Sigmoid colon (tissue), 7 donors: ENCODE results near the gene SIPA1L3. TPM values are rescaled to one million over a fixed set of nuclear protein-coding genes. Genes with fewer than 3 reads are reported as not detected.

Experiments
- DNase-seq: peaks from one replicate; pipeline ENCODE4 v3.0.0-alpha.2; 2019
- H3K27ac ChIP-seq, 4 donors: fragments of 200-600 bp; sonication (generic); one replicate each; pipeline ENCODE4 v1.5.1; 2016 to 2019; ENCODE audit warnings: mild to moderate bottlenecking in 1 of 4
- H3K27me3 ChIP-seq, 3 donors: fragments of 200-600 bp; sonication (generic); one replicate each; pipeline ENCODE4 v1.5.1; 2019; ENCODE audit warnings: mild to moderate bottlenecking in 1 of 3
- H3K36me3 ChIP-seq, 4 donors: fragments of 200-600 bp; sonication (generic); one replicate each; pipeline ENCODE4 v1.5.1; 2016 to 2019
- H3K4me1 ChIP-seq, 4 donors: fragments of 200-600 bp; sonication (generic); one replicate each; pipeline ENCODE4 v1.5.1; 2017 to 2019
- H3K4me3 ChIP-seq, 4 donors: fragments of 200-600 bp; sonication (generic); one replicate each; pipeline ENCODE4 v1.5.1; 2017 to 2019; ENCODE audit warnings: mild to moderate bottlenecking in 2 of 4, moderate library complexity in 1 of 4
- H3K9me3 ChIP-seq, 4 donors: fragments of 200-600 bp in 3 of 4; sonication (generic) in 3 of 4; one replicate each; pipeline versions ENCODE4 v1.5.1 to v1.6.1; 2013 to 2019
- CTCF ChIP-seq, 4 experiments: fragments of 450-650 bp in 3 of 4; fragments of 200-600 bp in 1 of 4; IDR thresholded peaks; one replicate each; pipeline ENCODE4 v1.5.1; 2016 to 2019; ENCODE audit warnings: antibody characterized with exemption in 4 of 4, mild to moderate bottlenecking in 3 of 4, moderate library complexity in 2 of 4
- EP300 ChIP-seq, 4 donors: sonication (generic); formaldehyde crosslinking; IDR thresholded peaks; one replicate each; pipeline ENCODE4 v1.6.1; 2017; ENCODE audit warnings: antibody characterized with exemption in 4 of 4
- POLR2A ChIP-seq, 2 donors: fragments of 450-650 bp; IDR thresholded peaks; one replicate each; pipeline ENCODE4 v1.6.1; 2016; ENCODE audit warnings: antibody characterized with exemption in 2 of 2, mild to moderate bottlenecking in 2 of 2, moderate library complexity in 2 of 2
- POLR2AphosphoS5 ChIP-seq, 4 donors: sonication (generic); formaldehyde crosslinking; IDR thresholded peaks; one replicate each; pipeline ENCODE4 v1.6.1; 2017; ENCODE audit warnings: antibody characterized with exemption in 4 of 4
- WGBS, 2 donors: extraction: QIAGEN DNeasy Blood & Tissue Kit; methylation state at CpG; one replicate each; pipeline ENCODE4 v1.1.7; 2013; 5-methylcytosine and 5-hydroxymethylcytosine counted together
- intact Hi-C: fragments of 100-400 bp; cut with DNase I; formaldehyde crosslinking; loops from one replicate; pipeline ENCODE4 v1.15.1; 2023
- polyA plus RNA-seq, 3 donors: library from polyadenylated mRNA; stranded (reverse); fragments of 200-250 nt; gene quantifications; one replicate each; pipeline ENCODE4 v1.2.3, GENCODE V29; 2013
- total RNA-seq, 4 donors: library from RNA; depleted of rRNA; stranded (reverse); fragments of >200 nt; gene quantifications; one replicate each; pipeline ENCODE4 v1.1.0, GENCODE V29; 2016
- donor health status: healthy with polysubstance abuse.
- donor health status: Bipolar disorder and iron deficiency.
- donor health status: healthy.

Gene SIPA1L3
- total and polyA plus RNA-seq, 7 donors = 7.7 to 47.9 (median 9.9) TPM

GRCh38 chr19:37991176-37991835 lies 84.3 kb downstream of the SIPA1L3 start:
- no peak overlapping the region for H3K27ac ChIP-seq
- intact Hi-C loops = no loop called here
- no peak overlapping the region for H3K4me3 ChIP-seq
- H3K27me3 ChIP-seq = no peaks in the 10 kb centered on the region
- no peak for TF ChIP-seq POLR2AphosphoS5 (IDR thresholded peaks at IDR 0.05)
- no peak for TF ChIP-seq POLR2A (IDR thresholded peaks at IDR 0.05)
- no peak for TF ChIP-seq CTCF (IDR thresholded peaks at IDR 0.05)
- no peaks in the 10 kb centered on the region for H3K9me3 ChIP-seq
- peaks cover 0 to 4% (median 0%) of the 10 kb centered on the region in 4 donors for H3K36me3 ChIP-seq
- WGBS, 2 donors = 89 to 91% methylated on average over 10 of the region's 10 CpGs
- H3K4me1 ChIP-seq = no peaks in the 10 kb centered on the region
- no peak for DNase-seq

GRCh38 chr19:37991841-37992248 lies 84.8 kb downstream of the SIPA1L3 start:
- H3K36me3 ChIP-seq = peaks cover 0 to 4% (median 0%) of the 10 kb centered on the region in 4 donors
- no peak for DNase-seq
- intact Hi-C loops = no loop called here
- 63 to 75% methylated on average over 4 of the region's 4 CpGs for WGBS, 2 donors
- H3K4me3 ChIP-seq = no peak overlapping the region
- no peak overlapping the region for H3K27ac ChIP-seq
- no peaks in the 10 kb centered on the region for H3K9me3 ChIP-seq
- TF ChIP-seq CTCF (IDR thresholded peaks at IDR 0.05) (no peak), POLR2A (IDR thresholded peaks at IDR 0.05) (no peak), EP300 (IDR thresholded peaks at IDR 0.05) (no peak), POLR2AphosphoS5 (IDR thresholded peaks at IDR 0.05) (no peak)
- H3K4me1 ChIP-seq = no peaks in the 10 kb centered on the region
- H3K27me3 ChIP-seq = no peaks in the 10 kb centered on the region

DNA sequence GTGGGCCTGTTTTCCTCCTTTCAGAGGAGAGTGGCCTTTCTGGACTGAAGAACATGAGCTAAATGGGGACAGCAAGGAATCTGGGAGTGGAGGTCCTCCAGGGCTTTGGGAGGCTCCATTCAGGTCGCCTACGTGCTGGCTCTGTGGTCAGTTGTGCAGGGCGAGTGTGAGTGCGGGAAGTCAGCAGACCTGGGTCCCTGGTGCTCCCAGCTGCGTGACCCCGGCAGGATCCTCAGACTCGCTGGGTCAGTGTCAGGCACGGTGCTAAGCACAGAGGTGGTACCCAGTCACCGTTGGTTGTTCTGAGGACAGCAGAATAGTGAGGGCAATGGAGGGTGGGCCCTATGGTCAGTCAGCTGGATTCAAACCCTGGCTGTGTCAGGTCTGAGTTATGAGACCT lies 85.8 kb downstream of the SIPA1L3 start:
- no peak overlapping the region for H3K27ac ChIP-seq
- H3K9me3 ChIP-seq = no peaks in the 10 kb centered on the region
- peaks cover 0 to 1% (median 0%) of the 10 kb centered on the region in 4 donors for H3K4me1 ChIP-seq
- TF ChIP-seq EP300 (IDR thresholded peaks at IDR 0.05) = no peak
- TF ChIP-seq POLR2A (IDR thresholded peaks at IDR 0.05) = no peak
- TF ChIP-seq CTCF (IDR thresholded peaks at IDR 0.05) = no peak
- TF ChIP-seq POLR2AphosphoS5 (IDR thresholded peaks at IDR 0.05) = no peak
- no peak for DNase-seq
- no peaks in the 10 kb centered on the region for H3K27me3 ChIP-seq
- WGBS, 2 donors = 97 to 98% methylated on average over 9 of the region's 9 CpGs
- no peak overlapping the region for H3K4me3 ChIP-seq
- intact Hi-C loops = no loop called here
- peaks cover 0 to 4% (median 0%) of the 10 kb centered on the region in 4 donors for H3K36me3 ChIP-seq

GRCh38 chr19:37994823-37995130 lies 87.8 kb downstream of the SIPA1L3 start:
- WGBS, 2 donors = 84 to 86% methylated on average over 8 of the region's 8 CpGs
- no peak for DNase-seq
- H3K36me3 ChIP-seq = peaks cover 0 to 4% (median 0%) of the 10 kb centered on the region in 4 donors

More at GRCh38 chr19:37994823-37995130, 87.8 kb downstream of the SIPA1L3 start:
- no peaks in the 10 kb centered on the region for H3K9me3 ChIP-seq
- H3K4me3 ChIP-seq = no peak overlapping the region
- no peak overlapping the region for H3K27ac ChIP-seq
- H3K27me3 ChIP-seq = no peaks in the 10 kb centered on the region
- H3K4me1 ChIP-seq = peaks cover 0 to 10% (median 0%) of the 10 kb centered on the region in 4 donors
- intact Hi-C loops = no loop called here
- TF ChIP-seq EP300 (IDR thresholded peaks at IDR 0.05) (no peak), POLR2A (IDR thresholded peaks at IDR 0.05) (no peak), POLR2AphosphoS5 (IDR thresholded peaks at IDR 0.05) (no peak), CTCF (IDR thresholded peaks at IDR 0.05) (no peak)
